ENCODE data around the gene GPR151.

GRCh38 chr5:146541958-146542849 is 26.2 kb upstream of the GPR151 start:
- TF ChIP-seq HNF4A (conservative IDR thresholded peaks at IDR 0.05), result no peak
- TF ChIP-seq ZBTB33 (IDR thresholded peaks at IDR 0.05), result no peak
- TF ChIP-seq SP1 (IDR thresholded peaks at IDR 0.05), result no peak
- TF ChIP-seq FOXA1 (IDR thresholded peaks at IDR 0.05), result no peak
- TF ChIP-seq CTCF (IDR thresholded peaks at IDR 0.05; ENCODE audit: low read depth, low read length, missing input control), result peak; percentile 91
- no peak for TF ChIP-seq TAF1 (conservative IDR thresholded peaks at IDR 0.05)
- TF ChIP-seq MAX (IDR thresholded peaks at IDR 0.05), result no peak
- no peak for TF ChIP-seq JUND (IDR thresholded peaks at IDR 0.05)
- no peak for TF ChIP-seq ATF3 (IDR thresholded peaks at IDR 0.05)
- TF ChIP-seq EGR1 (IDR thresholded peaks at IDR 0.05; ENCODE audit: low read depth in 2 of 2), result no peak
- TF ChIP-seq GABPA (IDR thresholded peaks at IDR 0.05 in 1 of 2, conservative IDR thresholded peaks at IDR 0.05 in 1 of 2), result no peak
- TF ChIP-seq RAD21 (IDR thresholded peaks at IDR 0.05), result peak; percentile 91

Data from liver (tissue), 3 donors.